K562 (cell line): ENCODE data around the gene ZC3H10. TPM values are rescaled to one million over a fixed set of nuclear protein-coding genes. Genes with fewer than 3 reads are reported as not detected.

ENCODE experiments used
- ATF7 ChIP-seq: fragments of 450-650 bp; IDR thresholded peaks from 2 replicates; pipeline ENCODE4 v1.7.1; 2014; ENCODE audit warnings: mild to moderate bottlenecking, moderate library complexity
- CCNT2 ChIP-seq: IDR thresholded peaks from 2 replicates; pipeline ENCODE4 v1.6.1; 2011; ENCODE audit warnings: borderline replicate concordance, low read depth, mild to moderate bottlenecking, moderate library complexity, mixed read lengths, low read length; ENCODE audit not compliant: insufficient read length; ENCODE audit errors: extremely low read depth
- CEBPG ChIP-seq, 3 experiments: fragments of 200-800 bp in 1 of 3; sonication (Bioruptor generic) in 1 of 3; sonication (generic) in 1 of 3; formaldehyde crosslinking in 1 of 3; IDR thresholded peaks in 2 of 3; conservative IDR thresholded peaks in 1 of 3; 2 replicates each; pipeline versions ENCODE4 v1.6.1 to v1.8.0; 2016 to 2022; ENCODE audit warnings: missing compliant biosample characterization in 2 of 3, missing genetic modification characterization in 2 of 3, mild to moderate bottlenecking in 1 of 3, missing genetic modification reagents in 1 of 3
- CSDE1 ChIP-seq, 2 experiments: fragments of 450-650 bp; IDR thresholded peaks; 2 replicates each; pipeline ENCODE4 v1.6.1; 2016; ENCODE audit warnings: mild to moderate bottlenecking in 1 of 2
- DPF2 ChIP-seq: fragments of 450-650 bp; IDR thresholded peaks from 2 replicates; pipeline ENCODE4 v1.6.1; 2016
- FOXA3 ChIP-seq, 2 experiments: fragments of 450-650 bp in 1 of 2; sonication (generic) in 1 of 2; formaldehyde crosslinking; IDR thresholded peaks in 1 of 2; conservative IDR thresholded peaks in 1 of 2; 2 replicates each; pipeline versions ENCODE4 v1.4.0 to v1.8.0; 2020 to 2022; ENCODE audit warnings: mild to moderate bottlenecking in 2 of 2, missing genetic modification reagents in 1 of 2
- NCOA2 ChIP-seq, 2 experiments: fragments of 450-650 bp; IDR thresholded peaks; 2 replicates each; pipeline ENCODE4 v1.6.1; 2018; ENCODE audit warnings: mild to moderate bottlenecking in 2 of 2, moderate library complexity in 1 of 2; ENCODE audit not compliant: partially characterized antibody in 2 of 2
- NCOR1 ChIP-seq: fragments of 450-650 bp; IDR thresholded peaks from 2 replicates; pipeline ENCODE4 v1.6.1; 2016; ENCODE audit warnings: mild to moderate bottlenecking, moderate library complexity
- NEUROD1 ChIP-seq: fragments of 150-350 bp; IDR thresholded peaks from 2 replicates; pipeline ENCODE4 v1.6.1; 2014; ENCODE audit warnings: borderline replicate concordance, low read length, low read depth; ENCODE audit not compliant: partially characterized antibody
- NFATC3 ChIP-seq: fragments of 450-650 bp; IDR thresholded peaks from 2 replicates; pipeline ENCODE4 v1.6.1; 2017; ENCODE audit warnings: mild to moderate bottlenecking
- NFIC ChIP-seq: fragments of 450-650 bp; IDR thresholded peaks from 2 replicates; pipeline ENCODE4 v1.6.1; 2017; ENCODE audit warnings: mild to moderate bottlenecking, inconsistent platforms
- NR2C2 ChIP-seq, 2 experiments: fragments of 200-800 bp in 1 of 2; sonication (Bioruptor generic) in 1 of 2; sonication (generic) in 1 of 2; formaldehyde crosslinking in 1 of 2; IDR thresholded peaks; 2 replicates each; pipeline versions ENCODE4 v1.6.1 to v1.8.0; 2016 to 2022; ENCODE audit warnings: mild to moderate bottlenecking in 1 of 2, missing compliant biosample characterization in 1 of 2, missing genetic modification characterization in 1 of 2, missing genetic modification reagents in 1 of 2
- NRF1 ChIP-seq, 2 experiments: fragments of 450-650 bp; IDR thresholded peaks in 1 of 2; conservative IDR thresholded peaks in 1 of 2; 2 replicates each; pipeline ENCODE4 v1.6.1; 2014; ENCODE audit warnings: mild to moderate bottlenecking in 2 of 2
- PML ChIP-seq: IDR thresholded peaks from 2 replicates; pipeline ENCODE4 v1.6.1; 2012; ENCODE audit warnings: low read length, inconsistent platforms
- POLR2B ChIP-seq: fragments of 450-650 bp; IDR thresholded peaks from 2 replicates; pipeline ENCODE4 v1.6.1; 2018; ENCODE audit warnings: low read depth; ENCODE audit not compliant: partially characterized antibody
- RBBP5 ChIP-seq: fragments of 200-600 bp; sonication (generic); IDR thresholded peaks from 2 replicates; pipeline ENCODE4 v1.6.1; 2012; ENCODE audit warnings: borderline replicate concordance, mild to moderate bottlenecking, low read length, control low read depth, inconsistent platforms; ENCODE audit not compliant: insufficient read depth, poor library complexity, severe bottlenecking
- RBFOX2 ChIP-seq: fragments of 200-400 bp; formaldehyde crosslinking; IDR thresholded peaks from 2 replicates; pipeline ENCODE4 v1.6.1; 2017; ENCODE audit warnings: low read depth, mild to moderate bottlenecking, low read length, moderate library complexity
- RHOXF2B ChIP-seq: fragments of 250-450 bp; sonication (Bioruptor Pico); conservative IDR thresholded peaks from 2 replicates; pipeline ENCODE4 v1.5.1; 2021
- SMAD3 ChIP-seq: fragments of 450-650 bp; formaldehyde crosslinking; conservative IDR thresholded peaks from 2 replicates; pipeline ENCODE4 v1.4.0; 2020; ENCODE audit warnings: mild to moderate bottlenecking
- U2AF1 ChIP-seq: fragments of 200-400 bp; formaldehyde crosslinking; optimal IDR thresholded peaks from 2 replicates; pipeline ENCODE3; 2017; ENCODE audit warnings: mild to moderate bottlenecking, low read depth, low read length, moderate library complexity
- ZFX ChIP-seq: sonication (generic); formaldehyde crosslinking; IDR thresholded peaks from 2 replicates; pipeline ENCODE4 v1.8.0; 2022; ENCODE audit warnings: mild to moderate bottlenecking, missing genetic modification reagents, moderate library complexity
- ZNF561 ChIP-seq: fragments of 450-650 bp; formaldehyde crosslinking; conservative IDR thresholded peaks from 2 replicates; pipeline ENCODE4 v1.4.0; 2020; ENCODE audit warnings: mild to moderate bottlenecking, moderate library complexity
- polyA plus RNA-seq, 8 experiments: library from polyadenylated mRNA; depleted of rRNA in 4 of 8; stranded (reverse) in 5 of 8; unstranded in 3 of 8; fragments of >200 nt; fragmentation: Nextera tagmentation in 2 of 8; fragmentation: Illumina TruSeq in 1 of 8; extraction: Ambion mirVana in 2 of 8; extraction: Trizol in 1 of 8; gene quantifications; 2 replicates each; pipeline versions ENCODE4 v1.2.1 to v1.2.3, GENCODE V29; 2011 to 2014; ENCODE audit warnings: inconsistent platforms in 1 of 8, missing spikeins in 1 of 8
- total RNA-seq, 7 experiments: library from RNA; depleted of rRNA in 6 of 7; stranded (reverse); fragments of >200 nt in 6 of 7; fragmentation: Illumina TruSeq in 2 of 7; extraction: Trizol in 2 of 7; gene quantifications; 2 replicates each; pipeline versions ENCODE4 v1.2.1 to v1.2.3, GENCODE V29; 2011 to 2021; ENCODE audit warnings: low replicate concordance in 1 of 7
- TF ChIP-seq, protein P1 (sequence below): fragments of 450-650 bp; IDR thresholded peaks from 2 replicates; pipeline ENCODE4 v1.6.1; 2018; ENCODE audit not compliant: partially characterized antibody
- TF ChIP-seq, protein P2 (sequence below): fragments of 250-450 bp; sonication (Bioruptor Pico); IDR thresholded peaks from 2 replicates; pipeline ENCODE4 v1.8.0; 2022; ENCODE audit warnings: moderate library complexity, mild to moderate bottlenecking, inconsistent platforms

The ZC3H10 gene
- total and polyA plus RNA-seq, 9 of the 15 experiments (the other 6 are each of a cell fraction or from before 2014, with no cell fraction given) = 0.31 to 4.1 (median 1.6) TPM

DNA sequence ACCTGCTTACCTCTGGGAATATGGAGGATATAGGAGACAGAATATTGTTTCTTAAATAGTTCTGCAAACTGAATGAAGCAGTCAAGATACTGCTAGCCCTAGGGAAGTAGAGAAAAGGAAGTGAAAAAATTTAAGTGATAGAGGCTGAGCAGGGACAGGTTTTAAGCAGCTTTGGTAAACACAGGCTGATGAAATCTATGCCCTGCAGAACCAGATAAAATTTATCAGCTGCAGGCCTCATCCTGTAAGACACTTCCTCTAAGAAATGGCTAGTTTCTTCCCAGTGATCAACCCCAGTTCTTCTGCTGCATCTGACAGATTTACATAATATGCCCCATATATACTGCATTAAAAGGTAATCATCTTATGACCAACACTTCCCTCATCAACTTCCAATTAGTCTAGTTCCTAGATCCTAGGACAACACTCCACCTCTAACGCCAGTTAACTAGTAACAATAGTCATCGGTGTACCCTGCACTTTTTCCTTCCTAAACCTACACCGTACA lies 8.7 kb downstream of the ZC3H10 start (continued):
- TF ChIP-seq, protein P1, sequence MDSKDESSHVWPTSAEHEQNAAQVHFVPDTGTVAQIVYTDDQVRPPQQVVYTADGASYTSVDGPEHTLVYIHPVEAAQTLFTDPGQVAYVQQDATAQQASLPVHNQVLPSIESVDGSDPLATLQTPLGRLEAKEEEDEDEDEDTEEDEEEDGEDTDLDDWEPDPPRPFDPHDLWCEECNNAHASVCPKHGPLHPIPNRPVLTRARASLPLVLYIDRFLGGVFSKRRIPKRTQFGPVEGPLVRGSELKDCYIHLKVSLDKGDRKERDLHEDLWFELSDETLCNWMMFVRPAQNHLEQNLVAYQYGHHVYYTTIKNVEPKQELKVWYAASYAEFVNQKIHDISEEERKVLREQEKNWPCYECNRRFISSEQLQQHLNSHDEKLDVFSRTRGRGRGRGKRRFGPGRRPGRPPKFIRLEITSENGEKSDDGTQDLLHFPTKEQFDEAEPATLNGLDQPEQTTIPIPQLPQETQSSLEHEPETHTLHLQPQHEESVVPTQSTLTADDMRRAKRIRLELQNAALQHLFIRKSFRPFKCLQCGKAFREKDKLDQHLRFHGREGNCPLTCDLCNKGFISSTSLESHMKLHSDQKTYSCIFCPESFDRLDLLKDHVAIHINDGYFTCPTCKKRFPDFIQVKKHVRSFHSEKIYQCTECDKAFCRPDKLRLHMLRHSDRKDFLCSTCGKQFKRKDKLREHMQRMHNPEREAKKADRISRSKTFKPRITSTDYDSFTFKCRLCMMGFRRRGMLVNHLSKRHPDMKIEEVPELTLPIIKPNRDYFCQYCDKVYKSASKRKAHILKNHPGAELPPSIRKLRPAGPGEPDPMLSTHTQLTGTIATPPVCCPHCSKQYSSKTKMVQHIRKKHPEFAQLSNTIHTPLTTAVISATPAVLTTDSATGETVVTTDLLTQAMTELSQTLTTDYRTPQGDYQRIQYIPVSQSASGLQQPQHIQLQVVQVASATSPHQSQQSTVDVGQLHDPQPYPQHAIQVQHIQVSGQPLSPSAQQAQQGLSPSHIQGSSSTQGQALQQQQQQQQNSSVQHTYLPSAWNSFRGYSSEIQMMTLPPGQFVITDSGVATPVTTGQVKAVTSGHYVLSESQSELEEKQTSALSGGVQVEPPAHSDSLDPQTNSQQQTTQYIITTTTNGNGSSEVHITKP = no peak
- TF ChIP-seq NCOA2 (IDR thresholded peaks at IDR 0.05; ENCODE audit: partially characterized antibody in 2 of 2) (no peak), ZNF561 (CRISPR knock-in tag) (no peak), NCOR1 (peak; percentile 90), NFATC3 (no peak), NFIC (peak; percentile 69), NEUROD1 (peak; percentile 69), CSDE1 (IDR thresholded peaks at IDR 0.05) (no peak), DPF2 (peak; percentile 98), PML (peak; percentile 83), RBBP5 (no peak), RHOXF2B (no peak), CCNT2 (peak; percentile 97), POLR2B (peak; percentile 22), NR2C2 (CRISPR knock-in tag; IDR thresholded peaks at IDR 0.05) (no peak), NR2C2 (tag; IDR thresholded peaks at IDR 0.05) (no peak), ZFX (CRISPR knock-in tag) (0 out of 2 replicates have a peak, but pooled peaks have one; percentile 12), NRF1 (conservative IDR thresholded peaks at IDR 0.05 in 1 of 2, IDR thresholded peaks at IDR 0.05 in 1 of 2) (peak in 1 of 2 experiments; percentile 13; a peak in 2 of 4 replicates), RBFOX2 (peak; percentile 58), U2AF1 (no peak), ATF7 (peak; percentile 50), FOXA3 (CRISPR knock-in tag; conservative IDR thresholded peaks at IDR 0.05 in 1 of 2, IDR thresholded peaks at IDR 0.05 in 1 of 2) (peak; percentile 93 to 99), CEBPG (CRISPR knock-in tag; IDR thresholded peaks at IDR 0.05) (peak; percentile 80), CEBPG (tag; conservative IDR thresholded peaks at IDR 0.05 in 1 of 2, IDR thresholded peaks at IDR 0.05 in 1 of 2) (peak; percentile 80 to 87), SMAD3 (CRISPR knock-in tag) (peak; percentile 71; the same call in 1 of the 2 replicates)
- TF ChIP-seq, protein P2, sequence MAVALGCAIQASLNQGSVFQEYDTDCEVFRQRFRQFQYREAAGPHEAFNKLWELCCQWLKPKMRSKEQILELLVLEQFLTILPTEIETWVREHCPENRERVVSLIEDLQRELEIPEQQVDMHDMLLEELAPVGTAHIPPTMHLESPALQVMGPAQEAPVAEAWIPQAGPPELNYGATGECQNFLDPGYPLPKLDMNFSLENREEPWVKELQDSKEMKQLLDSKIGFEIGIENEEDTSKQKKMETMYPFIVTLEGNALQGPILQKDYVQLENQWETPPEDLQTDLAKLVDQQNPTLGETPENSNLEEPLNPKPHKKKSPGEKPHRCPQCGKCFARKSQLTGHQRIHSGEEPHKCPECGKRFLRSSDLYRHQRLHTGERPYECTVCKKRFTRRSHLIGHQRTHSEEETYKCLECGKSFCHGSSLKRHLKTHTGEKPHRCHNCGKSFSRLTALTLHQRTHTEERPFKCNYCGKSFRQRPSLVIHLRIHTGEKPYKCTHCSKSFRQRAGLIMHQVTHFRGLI = no peak
